ENCODE data around the gene PURA. TPM values are rescaled to one million over a fixed set of nuclear protein-coding genes. Genes with fewer than 3 reads are reported as not detected.
A peak's percentile ranks its signal among the peaks of the same experiment; 100 is the strongest.

Gene PURA
- total RNA-seq, 1 donor, result 29.7 TPM

- Histone ChIP-seq H3K27ac (ENCODE audit: low read depth, low read length) (peak overlapping the region; percentile 72), H2AFZ (ENCODE audit: low read length) (peak overlapping the region; percentile 51), H3K4me3 (ENCODE audit: insufficient read depth, low read length) (peak overlapping the region; percentile 82), H3K4me1 (ENCODE audit: insufficient read depth, low read length) (peaks cover 39% of the 10 kb centered on the region), H4K20me1 (ENCODE audit: insufficient read depth, low read length) (peaks cover 65% of the 10 kb centered on the region), H3K36me3 (ENCODE audit: insufficient read depth, low read length) (no peaks in the 10 kb centered on the region), H3K4me2 (ENCODE audit: insufficient read depth, low read length) (peak overlapping the region; percentile 94), H3K27me3 (ENCODE audit: insufficient read depth, low read length) (no peaks in the 10 kb centered on the region), H3K79me2 (ENCODE audit: insufficient read depth, low read length) (peaks cover 96% of the 10 kb centered on the region), H3K9me3 (ENCODE audit: low read depth, low read length) (no peaks in the 10 kb centered on the region)
- TF ChIP-seq CTCF (IDR thresholded peaks at IDR 0.05; ENCODE audit: extremely low read depth, low read depth, low read length), result no peak
- DNase-seq (ENCODE audit: insufficient read length, low spot score, missing footprints), result peak; percentile 82
Measured at GRCh38 chr5:140113180-140113698, 670 bp upstream of the PURA start.

GRCh38 chr5:140114341-140115185, 654 bp downstream of the PURA start:
- peak; percentile 76 for DNase-seq (ENCODE audit: insufficient read length, low spot score, missing footprints)
- peak overlapping the region; percentile 94 for H3K4me2 ChIP-seq (ENCODE audit: insufficient read depth, low read length)
- TF ChIP-seq CTCF (IDR thresholded peaks at IDR 0.05; ENCODE audit: extremely low read depth, low read depth, low read length), result no peak
- H3K4me1 ChIP-seq (ENCODE audit: insufficient read depth, low read length), result peaks cover 33% of the 10 kb centered on the region
- peak overlapping the region; percentile 86 for H2AFZ ChIP-seq (ENCODE audit: low read length)
- H3K27ac ChIP-seq (ENCODE audit: low read depth, low read length), result peak overlapping the region; percentile 67
- no peaks in the 10 kb centered on the region for H3K9me3 ChIP-seq (ENCODE audit: low read depth, low read length)
- H4K20me1 ChIP-seq (ENCODE audit: insufficient read depth, low read length), result peaks cover 60% of the 10 kb centered on the region
- no peaks in the 10 kb centered on the region for H3K36me3 ChIP-seq (ENCODE audit: insufficient read depth, low read length)
- H3K4me3 ChIP-seq (ENCODE audit: insufficient read depth, low read length), result peak overlapping the region; percentile 82
- no peaks in the 10 kb centered on the region for H3K27me3 ChIP-seq (ENCODE audit: insufficient read depth, low read length)
- peaks cover 92% of the 10 kb centered on the region for H3K79me2 ChIP-seq (ENCODE audit: insufficient read depth, low read length)

- Histone ChIP-seq H3K27me3 (ENCODE audit: insufficient read depth, low read length) (no peaks in the 10 kb centered on the region), H3K4me1 (ENCODE audit: insufficient read depth, low read length) (peaks cover 27% of the 10 kb centered on the region)
- DNase-seq (ENCODE audit: insufficient read length, low spot score, missing footprints), result no peak
Measured at GRCh38 chr5:140115186-140115500, 1.2 kb downstream of the PURA start.

More at GRCh38 chr5:140115186-140115500, 1.2 kb downstream of the PURA start:
- Histone ChIP-seq H3K4me2 (ENCODE audit: insufficient read depth, low read length) (peak overlapping the region; percentile 94), H4K20me1 (ENCODE audit: insufficient read depth, low read length) (peaks cover 63% of the 10 kb centered on the region), H2AFZ (ENCODE audit: low read length) (no peak overlapping the region), H3K79me2 (ENCODE audit: insufficient read depth, low read length) (peaks cover 92% of the 10 kb centered on the region), H3K9me3 (ENCODE audit: low read depth, low read length) (no peaks in the 10 kb centered on the region), H3K27ac (ENCODE audit: low read depth, low read length) (no peak overlapping the region), H3K4me3 (ENCODE audit: insufficient read depth, low read length) (peak overlapping the region; percentile 82), H3K36me3 (ENCODE audit: insufficient read depth, low read length) (no peaks in the 10 kb centered on the region)
- no peak for TF ChIP-seq CTCF (IDR thresholded peaks at IDR 0.05; ENCODE audit: extremely low read depth, low read depth, low read length)
